OCI-LY3 (cell line): ENCODE measurements around the gene GRK1.

Experiments
- H2AFZ ChIP-seq: fragments of 200-600, 300-600 bp; shearing (Covaris generic); 2 replicates; pipeline ENCODE4 v1.6.0; 2014; ENCODE audit warnings: antibody characterized with exemption, low read depth, low read length
- H3K27ac ChIP-seq: fragments of 200-600, 300-600 bp; sonication (generic); 2 replicates; pipeline ENCODE4 v1.5.1; 2014; ENCODE audit warnings: mild to moderate bottlenecking, low read length, moderate library complexity, mixed read lengths
- H3K27me3 ChIP-seq: fragments of 200-600, 300-600 bp; sonication (generic); 2 replicates; pipeline ENCODE4 v1.6.1; 2014; ENCODE audit warnings: low read depth, low read length, mixed read lengths
- H3K36me3 ChIP-seq: fragments of 200-600, 300-600 bp; sonication (generic); replicated peaks from 2 replicates; pipeline ENCODE3; 2014; ENCODE audit warnings: low read depth, low read length, mixed read lengths
- H3K4me1 ChIP-seq: fragments of 300-600, 200-600 bp; sonication (generic); 2 replicates; pipeline ENCODE4 v1.6.1; 2014; ENCODE audit warnings: low read length, mixed read lengths
- H3K4me2 ChIP-seq: fragments of 200-600, 300-600 bp; sonication (generic); 2 replicates; pipeline ENCODE4 v1.6.1; 2014; ENCODE audit warnings: low read length, mixed read lengths
- H3K4me3 ChIP-seq: fragments of 300-600, 200-600 bp; sonication (generic); 2 replicates; pipeline ENCODE4 v1.5.1; 2014; ENCODE audit warnings: antibody characterized with exemption, mild to moderate bottlenecking, low read length, moderate library complexity
- H3K79me2 ChIP-seq: fragments of 300-600, 200-600 bp; shearing (Covaris generic); 2 replicates; pipeline ENCODE4 v1.6.1; 2014; ENCODE audit warnings: mild to moderate bottlenecking, low read length, mixed read lengths
- H3K9ac ChIP-seq: fragments of 300-600, 200-600 bp; shearing (Covaris generic); 2 replicates; pipeline ENCODE4 v1.6.0; 2014; ENCODE audit warnings: mild to moderate bottlenecking, low read length, moderate library complexity
- H3K9me3 ChIP-seq: fragments of 200-600, 300-600 bp; shearing (Covaris generic); 2 replicates; pipeline ENCODE4 v1.6.1; 2014; ENCODE audit warnings: low read length, mixed read lengths; ENCODE audit not compliant: insufficient read depth
- H4K20me1 ChIP-seq: fragments of 200-600, 300-600 bp; sonication (generic); 2 replicates; pipeline ENCODE4 v1.6.1; 2016; ENCODE audit warnings: low read length, mixed read lengths; ENCODE audit not compliant: insufficient read depth
- CTCF ChIP-seq: fragments of 200-600, 300-600 bp; sonication (generic); IDR thresholded peaks from 2 replicates; pipeline ENCODE4 v1.5.1; 2014; ENCODE audit warnings: antibody characterized with exemption, low read length, low read depth
- EZH2phosphoT487 ChIP-seq: fragments of 200-600 bp; shearing (Covaris generic); IDR thresholded peaks from 2 replicates; pipeline ENCODE4 v1.6.1; 2018; ENCODE audit warnings: antibody characterized with exemption, mixed run types, low read depth

The GRK1 gene

GRCh38 chr13:113732961-113733950 is 66.2 kb downstream of the GRK1 start:
- H3K27me3 ChIP-seq = no peaks in the 10 kb centered on the region
- no peak overlapping the region for H3K27ac ChIP-seq
- no peak overlapping the region for H3K4me2 ChIP-seq
- no peaks in the 10 kb centered on the region for H3K4me1 ChIP-seq
- no peak overlapping the region for H3K9ac ChIP-seq
- no peak overlapping the region for H2AFZ ChIP-seq
- H3K4me3 ChIP-seq = no peak overlapping the region
- no peaks in the 10 kb centered on the region for H3K36me3 ChIP-seq
- H3K9me3 ChIP-seq = peaks cover 2% of the 10 kb centered on the region; the same call in 1 of the 2 replicates
- H4K20me1 ChIP-seq = no peaks in the 10 kb centered on the region
- H3K79me2 ChIP-seq = no peaks in the 10 kb centered on the region
- TF ChIP-seq EZH2phosphoT487 (no peak), CTCF (no peak)

GRCh38 chr13:113734099-113734825 is 67.2 kb downstream of the GRK1 start:
- Histone ChIP-seq H3K9ac (no peak overlapping the region), H3K79me2 (no peaks in the 10 kb centered on the region), H3K4me2 (no peak overlapping the region), H3K27ac (no peak overlapping the region), H2AFZ (no peak overlapping the region), H3K9me3 (peaks cover 2% of the 10 kb centered on the region; the same call in 1 of the 2 replicates), H3K27me3 (no peaks in the 10 kb centered on the region), H3K4me1 (no peaks in the 10 kb centered on the region), H3K4me3 (no peak overlapping the region), H4K20me1 (no peaks in the 10 kb centered on the region), H3K36me3 (no peaks in the 10 kb centered on the region)
- TF ChIP-seq CTCF = no peak
- no peak for TF ChIP-seq EZH2phosphoT487

GRCh38 chr13:113734826-113735125 is 67.8 kb downstream of the GRK1 start:
- Histone ChIP-seq H3K9me3 (peaks cover 2% of the 10 kb centered on the region; the same call in 1 of the 2 replicates), H3K36me3 (no peaks in the 10 kb centered on the region), H3K4me1 (no peaks in the 10 kb centered on the region), H3K79me2 (no peaks in the 10 kb centered on the region), H3K27ac (no peak overlapping the region), H3K27me3 (no peaks in the 10 kb centered on the region), H2AFZ (no peak overlapping the region), H3K4me3 (no peak overlapping the region), H3K9ac (no peak overlapping the region), H4K20me1 (no peaks in the 10 kb centered on the region), H3K4me2 (no peak overlapping the region)
- no peak for TF ChIP-seq EZH2phosphoT487
- no peak for TF ChIP-seq CTCF

GRCh38 chr13:113735194-113735593 is 68.2 kb downstream of the GRK1 start:
- Histone ChIP-seq H3K27ac (no peak overlapping the region), H3K9me3 (peaks cover 2% of the 10 kb centered on the region; the same call in 1 of the 2 replicates), H3K27me3 (no peaks in the 10 kb centered on the region), H3K79me2 (no peaks in the 10 kb centered on the region), H3K36me3 (no peaks in the 10 kb centered on the region), H3K4me1 (no peaks in the 10 kb centered on the region), H4K20me1 (no peaks in the 10 kb centered on the region), H3K4me3 (no peak overlapping the region), H2AFZ (no peak overlapping the region), H3K4me2 (no peak overlapping the region), H3K9ac (no peak overlapping the region)
- no peak for TF ChIP-seq EZH2phosphoT487
